MM.1S (cell line): ENCODE measurements around the gene ADTRP.

Source experiments
- DNase-seq: peaks from one replicate; pipeline ENCODE4 v3.0.0-alpha.2; 2015
- H2AFZ ChIP-seq: fragments of 300-600 bp; sonication (generic); 2 replicates; pipeline ENCODE4 v1.6.0; 2016; ENCODE audit warnings: antibody characterized with exemption, low read length
- H3F3A ChIP-seq: fragments of 300-600 bp; sonication (generic); 2 replicates; pipeline ENCODE4 v1.6.1; 2016; ENCODE audit warnings: mild to moderate bottlenecking, antibody characterized with exemption, low read length, moderate library complexity, mixed read lengths; ENCODE audit not compliant: insufficient read depth
- H3K27ac ChIP-seq: fragments of 300-600 bp; sonication (generic); 2 replicates; pipeline ENCODE4 v1.5.1; 2016; ENCODE audit warnings: mild to moderate bottlenecking, low read length
- H3K27me3 ChIP-seq: fragments of 300-600 bp; sonication (generic); replicated peaks from 2 replicates; pipeline ENCODE4 v1.6.0; 2016; ENCODE audit warnings: low read length; ENCODE audit not compliant: insufficient read depth
- H3K36me3 ChIP-seq: fragments of 300-600 bp; sonication (generic); replicated peaks from 2 replicates; pipeline ENCODE4 v1.6.1; 2016; ENCODE audit warnings: mild to moderate bottlenecking, low read length, mixed read lengths; ENCODE audit not compliant: insufficient read depth
- H3K4me1 ChIP-seq: fragments of 300-600 bp; sonication (generic); 2 replicates; pipeline ENCODE4 v1.6.1; 2016; ENCODE audit warnings: low read length, mixed read lengths
- H3K4me2 ChIP-seq: fragments of 300-600 bp; sonication (generic); 2 replicates; pipeline ENCODE4 v1.6.0; 2016; ENCODE audit warnings: low read depth, low read length
- H3K4me3 ChIP-seq: fragments of 300-600 bp; sonication (generic); 2 replicates; pipeline ENCODE4 v1.5.1; 2016; ENCODE audit warnings: low read length, mixed read lengths
- H3K79me2 ChIP-seq: fragments of 300-600 bp; sonication (generic); 2 replicates; pipeline ENCODE4 v1.6.1; 2016; ENCODE audit warnings: mixed run types, low read length, mixed read lengths
- H3K9ac ChIP-seq: fragments of 300-600 bp; sonication (generic); 2 replicates; pipeline ENCODE4 v1.6.1; 2016; ENCODE audit warnings: low read length, mixed read lengths
- H3K9me2 ChIP-seq: fragments of 300-600 bp; sonication (generic); replicated peaks from 2 replicates; pipeline ENCODE4 v1.6.1; 2016; ENCODE audit warnings: mild to moderate bottlenecking, low read length, mixed read lengths; ENCODE audit not compliant: insufficient read depth
- H3K9me3 ChIP-seq: fragments of 300-600 bp; sonication (generic); replicated peaks from 2 replicates; pipeline ENCODE4 v1.6.1; 2016; ENCODE audit warnings: mild to moderate bottlenecking, low read length, mixed read lengths; ENCODE audit not compliant: insufficient read depth
- H4K20me1 ChIP-seq: fragments of 300-600 bp; sonication (generic); 2 replicates; pipeline ENCODE4 v1.6.1; 2016; ENCODE audit warnings: mild to moderate bottlenecking, low read length, moderate library complexity, mixed read lengths; ENCODE audit not compliant: insufficient read depth
- EZH2 ChIP-seq: fragments of 300-600 bp; sonication (generic); optimal IDR thresholded peaks from 2 replicates; pipeline ENCODE3; 2017; ENCODE audit warnings: low read depth, mild to moderate bottlenecking, antibody characterized with exemption, low read length, mixed read lengths
- EZH2phosphoT487 ChIP-seq: fragments of 300-600 bp; sonication (generic); IDR thresholded peaks from 2 replicates; pipeline ENCODE4 v1.6.1; 2018; ENCODE audit warnings: antibody characterized with exemption, low read length
- TF ChIP-seq, protein P1 (sequence below): fragments of 300-600 bp; sonication (generic); IDR thresholded peaks from 2 replicates; pipeline ENCODE4 v1.5.1; 2016; ENCODE audit warnings: antibody characterized with exemption, low read length, mixed read lengths

Gene ADTRP

GRCh38 chr6:11812439-11812838 lies 33.8 kb upstream of the ADTRP start:
- TF ChIP-seq EZH2phosphoT487: no peak
- DNase-seq: no peak
- no peaks in the 10 kb centered on the region for H3K27me3 ChIP-seq
- H3K4me1 ChIP-seq: peaks cover 15% of the 10 kb centered on the region
- no peaks in the 10 kb centered on the region for H3F3A ChIP-seq
- no peak overlapping the region for H3K9ac ChIP-seq
- H3K4me2 ChIP-seq: peak overlapping the region; percentile 16; the same call in 1 of the 2 replicates
- H2AFZ ChIP-seq: no peak overlapping the region
- no peaks in the 10 kb centered on the region for H3K9me2 ChIP-seq
- no peak overlapping the region for H3K27ac ChIP-seq
- H3K36me3 ChIP-seq: no peaks in the 10 kb centered on the region
- H4K20me1 ChIP-seq: no peaks in the 10 kb centered on the region
- no peaks in the 10 kb centered on the region for H3K79me2 ChIP-seq
- no peaks in the 10 kb centered on the region for H3K9me3 ChIP-seq
- no peak overlapping the region for H3K4me3 ChIP-seq

DNA sequence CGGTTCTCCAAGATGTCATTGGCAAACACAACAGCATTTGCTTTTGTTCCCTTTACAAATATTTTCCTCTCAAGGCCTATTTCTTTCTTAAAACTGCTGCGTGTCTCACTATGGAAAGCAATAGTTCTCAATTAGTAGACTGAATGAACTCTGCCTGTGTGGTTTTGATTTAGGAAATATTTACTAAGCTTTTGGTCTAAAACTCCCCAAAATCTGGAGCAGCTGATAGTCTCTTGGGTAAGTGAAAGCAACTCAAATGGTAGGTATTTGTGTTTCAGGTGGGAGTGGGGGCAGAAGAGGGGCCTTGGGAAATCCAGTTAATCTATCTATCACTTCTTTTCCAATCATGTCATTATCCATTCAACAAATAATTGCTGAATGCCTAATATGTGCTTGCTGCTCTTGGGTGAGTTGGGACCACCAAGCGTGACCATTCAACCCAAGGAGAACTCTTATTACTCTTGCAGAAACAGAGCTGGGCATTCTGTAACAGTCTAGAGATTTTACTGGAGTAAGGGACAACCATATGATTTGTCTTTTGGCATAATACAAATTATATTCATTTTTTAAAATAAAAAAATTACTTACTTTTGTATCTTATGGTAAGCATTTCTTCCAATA lies 33.2 kb upstream of the ADTRP start:
- no peak overlapping the region for H2AFZ ChIP-seq
- H3K9me3 ChIP-seq: no peaks in the 10 kb centered on the region
- H4K20me1 ChIP-seq: no peaks in the 10 kb centered on the region
- no peaks in the 10 kb centered on the region for H3K36me3 ChIP-seq
- no peaks in the 10 kb centered on the region for H3K9me2 ChIP-seq
- no peak overlapping the region for H3K4me2 ChIP-seq
- TF ChIP-seq, protein P1, sequence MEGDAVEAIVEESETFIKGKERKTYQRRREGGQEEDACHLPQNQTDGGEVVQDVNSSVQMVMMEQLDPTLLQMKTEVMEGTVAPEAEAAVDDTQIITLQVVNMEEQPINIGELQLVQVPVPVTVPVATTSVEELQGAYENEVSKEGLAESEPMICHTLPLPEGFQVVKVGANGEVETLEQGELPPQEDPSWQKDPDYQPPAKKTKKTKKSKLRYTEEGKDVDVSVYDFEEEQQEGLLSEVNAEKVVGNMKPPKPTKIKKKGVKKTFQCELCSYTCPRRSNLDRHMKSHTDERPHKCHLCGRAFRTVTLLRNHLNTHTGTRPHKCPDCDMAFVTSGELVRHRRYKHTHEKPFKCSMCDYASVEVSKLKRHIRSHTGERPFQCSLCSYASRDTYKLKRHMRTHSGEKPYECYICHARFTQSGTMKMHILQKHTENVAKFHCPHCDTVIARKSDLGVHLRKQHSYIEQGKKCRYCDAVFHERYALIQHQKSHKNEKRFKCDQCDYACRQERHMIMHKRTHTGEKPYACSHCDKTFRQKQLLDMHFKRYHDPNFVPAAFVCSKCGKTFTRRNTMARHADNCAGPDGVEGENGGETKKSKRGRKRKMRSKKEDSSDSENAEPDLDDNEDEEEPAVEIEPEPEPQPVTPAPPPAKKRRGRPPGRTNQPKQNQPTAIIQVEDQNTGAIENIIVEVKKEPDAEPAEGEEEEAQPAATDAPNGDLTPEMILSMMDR: no peak
- TF ChIP-seq EZH2phosphoT487: no peak
- no peak for TF ChIP-seq EZH2
- no peak overlapping the region for H3K9ac ChIP-seq
- no peak overlapping the region for H3K27ac ChIP-seq
- H3K27me3 ChIP-seq: no peaks in the 10 kb centered on the region
- H3F3A ChIP-seq: no peaks in the 10 kb centered on the region
- DNase-seq: no peak
- no peak overlapping the region for H3K4me3 ChIP-seq
- peaks cover 15% of the 10 kb centered on the region for H3K4me1 ChIP-seq
- H3K79me2 ChIP-seq: no peaks in the 10 kb centered on the region

DNA sequence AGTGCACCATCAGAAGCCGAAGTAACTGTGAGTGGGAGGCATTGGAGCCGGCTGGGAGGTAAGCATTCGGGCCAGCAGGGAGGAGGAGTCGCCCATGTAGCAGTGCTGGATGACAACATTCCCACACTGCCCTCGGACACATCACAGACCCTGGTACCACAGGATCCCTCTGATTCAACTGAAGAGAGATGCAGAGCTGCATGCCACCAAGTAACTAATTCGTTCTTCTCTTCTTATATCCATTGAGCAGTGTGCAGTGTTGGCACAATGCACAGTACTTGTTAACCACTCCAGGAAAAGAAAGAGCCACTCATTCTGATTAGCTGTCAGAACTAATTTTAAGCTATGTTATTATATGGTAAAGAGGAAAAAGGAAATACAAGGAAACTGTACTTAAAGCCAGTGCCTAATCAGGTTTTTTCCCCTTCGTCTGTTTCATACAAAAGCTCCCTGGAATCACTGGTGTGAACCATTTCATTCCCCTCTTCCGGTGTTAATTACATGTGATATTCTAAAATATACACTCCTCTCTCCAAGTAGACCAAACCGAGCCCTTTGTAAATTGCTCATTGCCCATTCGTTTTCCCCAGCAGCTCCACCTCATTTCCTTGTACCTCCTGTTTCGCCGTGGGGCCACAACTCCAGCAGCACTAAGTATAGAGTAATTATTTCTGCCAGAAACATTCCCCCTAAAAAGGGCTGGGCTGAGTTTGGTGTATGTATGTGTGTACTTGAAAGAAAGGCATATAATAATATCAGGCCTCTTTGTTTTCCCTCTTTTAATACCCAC lies 32.4 kb upstream of the ADTRP start:
- Histone ChIP-seq H3K4me2 (no peak overlapping the region), H3K4me1 (peaks cover 15% of the 10 kb centered on the region), H3K9me3 (no peaks in the 10 kb centered on the region), H3K9ac (no peak overlapping the region), H4K20me1 (no peaks in the 10 kb centered on the region), H3K27ac (no peak overlapping the region), H3K27me3 (no peaks in the 10 kb centered on the region), H2AFZ (no peak overlapping the region), H3F3A (no peaks in the 10 kb centered on the region), H3K79me2 (no peaks in the 10 kb centered on the region), H3K36me3 (no peaks in the 10 kb centered on the region), H3K4me3 (no peak overlapping the region), H3K9me2 (no peaks in the 10 kb centered on the region)
- DNase-seq: no peak
- TF ChIP-seq, protein P1: no peak
- no peak for TF ChIP-seq EZH2
- TF ChIP-seq EZH2phosphoT487: no peak

DNA sequence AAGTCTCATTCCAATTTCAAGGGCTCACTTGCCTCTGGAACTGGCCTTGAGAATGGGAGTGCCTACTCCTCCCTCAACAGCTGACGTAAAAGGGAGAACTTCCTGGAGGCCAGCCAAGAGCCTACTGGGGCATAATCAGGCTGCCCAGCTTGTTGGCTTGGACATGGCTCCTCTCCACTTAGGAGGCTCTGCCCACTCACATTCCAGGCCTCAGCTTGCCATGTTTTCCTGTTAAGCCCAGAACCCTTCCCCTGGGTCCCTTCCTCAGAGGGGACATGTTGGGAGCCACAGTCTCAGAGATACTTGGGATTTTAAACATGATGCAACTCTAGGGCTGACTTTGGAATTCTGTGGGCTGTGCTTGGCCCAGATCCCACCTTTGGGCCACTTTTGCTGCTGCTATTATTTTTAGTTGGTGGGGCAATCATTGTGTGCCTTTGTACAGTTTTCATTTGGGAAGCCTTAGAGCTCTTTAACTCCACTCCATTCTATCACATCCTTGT lies 31.5 kb upstream of the ADTRP start:
- H3K4me3 ChIP-seq: no peak overlapping the region
- DNase-seq: no peak
- no peak overlapping the region for H2AFZ ChIP-seq
- peaks cover 15% of the 10 kb centered on the region for H3K4me1 ChIP-seq
- H3K36me3 ChIP-seq: no peaks in the 10 kb centered on the region
- H3F3A ChIP-seq: no peaks in the 10 kb centered on the region
- no peaks in the 10 kb centered on the region for H3K9me2 ChIP-seq
- H3K4me2 ChIP-seq: no peak overlapping the region
- no peak overlapping the region for H3K27ac ChIP-seq
- no peaks in the 10 kb centered on the region for H4K20me1 ChIP-seq
- H3K27me3 ChIP-seq: no peaks in the 10 kb centered on the region
- no peaks in the 10 kb centered on the region for H3K9me3 ChIP-seq
- no peak for TF ChIP-seq EZH2phosphoT487
- TF ChIP-seq, protein P1: no peak
- no peak for TF ChIP-seq EZH2
- H3K9ac ChIP-seq: no peak overlapping the region
- H3K79me2 ChIP-seq: no peaks in the 10 kb centered on the region
